OCI-LY7 (cell line): ENCODE results near the gene FBXO7. TPM values are rescaled to one million over a fixed set of nuclear protein-coding genes. Genes with fewer than 3 reads are reported as not detected.

ENCODE experiments used
- BruUV-seq: library from RNA; stranded (reverse); fragments of 400-500 nt; replicated peaks from 2 replicates; lab custom pipeline; 2021; lab: Mats Ljungman, UMichigan
- CTCF ChIA-PET: fragments of 300-600 bp; sonication (Branson Sonifier 250); formaldehyde crosslinking; loops from one replicate; lab custom pipeline; 2022; ENCODE audit warnings: antibody characterized with exemption; ENCODE audit not compliant: unreplicated experiment; lab: Charles Lee
- POLR2A ChIA-PET: fragments of 300-600 bp; sonication (Branson Sonifier 250); formaldehyde crosslinking; loops from one replicate; lab custom pipeline; 2022; ENCODE audit warnings: antibody characterized with exemption; lab: Charles Lee
- DNase-seq: peaks from one replicate; pipeline ENCODE4 v3.0.0-alpha.2; 2015; ENCODE audit warnings: low spot score
- H2AFZ ChIP-seq: fragments of 200-600 bp; sonication (generic), shearing (Covaris generic); 2 replicates; pipeline ENCODE4 v1.6.1; 2014; ENCODE audit warnings: mild to moderate bottlenecking, antibody characterized with exemption, low read length, moderate library complexity
- H3K27ac ChIP-seq: fragments of 200-600 bp; sonication (generic); 2 replicates; pipeline ENCODE4 v1.5.1; 2014; ENCODE audit warnings: mixed run types, low read depth, mild to moderate bottlenecking, moderate library complexity, low read length, inconsistent platforms; ENCODE audit not compliant: poor library complexity, severe bottlenecking
- H3K36me3 ChIP-seq: fragments of 200-600 bp; sonication (generic); 2 replicates; pipeline ENCODE4 v1.6.1; 2014; ENCODE audit warnings: mild to moderate bottlenecking, antibody characterized with exemption, low read length, moderate library complexity, mixed read lengths; ENCODE audit not compliant: insufficient read depth
- H3K4me1 ChIP-seq: fragments of 200-600 bp; sonication (generic); 2 replicates; pipeline ENCODE4 v1.5.1; 2014; ENCODE audit warnings: mild to moderate bottlenecking, low read length; ENCODE audit not compliant: insufficient read depth, poor library complexity, severe bottlenecking
- H3K4me2 ChIP-seq: fragments of 200-600 bp; sonication (generic); 2 replicates; pipeline ENCODE4 v1.6.1; 2014; ENCODE audit warnings: mild to moderate bottlenecking, low read length
- H3K4me3 ChIP-seq: fragments of 200-600 bp; sonication (generic); 2 replicates; pipeline ENCODE4 v1.5.1; 2014; ENCODE audit warnings: mild to moderate bottlenecking, low read depth, low read length; ENCODE audit not compliant: poor library complexity, severe bottlenecking
- H3K79me2 ChIP-seq: fragments of 200-600 bp; sonication (generic); 2 replicates; pipeline ENCODE4 v1.6.1; 2016; ENCODE audit warnings: low read depth, mild to moderate bottlenecking, low read length, moderate library complexity, mixed read lengths; ENCODE audit not compliant: insufficient read depth
- H3K9me2 ChIP-seq: fragments of 200-600 bp; sonication (generic); 2 replicates; pipeline ENCODE4 v1.6.1; 2016; ENCODE audit warnings: mild to moderate bottlenecking, low read length, mixed read lengths; ENCODE audit not compliant: insufficient read depth
- H3K9me3 ChIP-seq: fragments of 200-600 bp; sonication (generic); 2 replicates; pipeline ENCODE4 v1.6.1; 2014; ENCODE audit warnings: mild to moderate bottlenecking, mixed run types, low read length, mixed read lengths
- H4K20me1 ChIP-seq: fragments of 200-600 bp; sonication (generic); 2 replicates; pipeline ENCODE4 v1.6.1; 2014; ENCODE audit warnings: mild to moderate bottlenecking, antibody characterized with exemption, low read length, moderate library complexity, mixed read lengths; ENCODE audit not compliant: insufficient read depth
- CTCF ChIP-seq: fragments of 200-600 bp; sonication (generic); conservative IDR thresholded peaks from 2 replicates; pipeline ENCODE4 v1.5.1; 2014; ENCODE audit warnings: mild to moderate bottlenecking, antibody characterized with exemption, low read length, moderate library complexity, mixed read lengths
- EZH2phosphoT487 ChIP-seq: fragments of 200-600 bp; sonication (generic); IDR thresholded peaks from 2 replicates; pipeline ENCODE4 v1.6.1; 2018; ENCODE audit warnings: low read depth, borderline replicate concordance, mild to moderate bottlenecking, mixed run types, antibody characterized with exemption, low read length, moderate library complexity, mixed read lengths
- intact Hi-C: fragments of 100-400 bp; cut with micrococcal nuclease; formaldehyde crosslinking; loops from one replicate; pipeline ENCODE4 v1.10.0; 2022; ENCODE audit not compliant: unreplicated experiment
- total RNA-seq, 2 experiments: library from RNA; depleted of rRNA in 1 of 2; stranded (reverse); fragments of >200 nt in 1 of 2; shearing (Covaris generic) in 1 of 2; gene quantifications; 2 replicates each; pipeline ENCODE4 v1.2.3, GENCODE V29; 2014 to 2022

Gene FBXO7
- total RNA-seq, 2 experiments from 2014 or later = 73.8 to 81.9 TPM

- Histone ChIP-seq H3K36me3 (no peaks in the 10 kb centered on the region), H3K79me2 (no peaks in the 10 kb centered on the region), H3K4me1 (no peaks in the 10 kb centered on the region), H3K9me3 (no peaks in the 10 kb centered on the region), H2AFZ (no peak overlapping the region), H3K9me2 (no peaks in the 10 kb centered on the region), H3K4me2 (no peak overlapping the region), H3K4me3 (no peak overlapping the region), H3K27ac (no peak overlapping the region), H4K20me1 (no peaks in the 10 kb centered on the region)
- DNase-seq = no peak
- no TSS peak for BruUV-seq
- POLR2A ChIA-PET = no interaction called here
- intact Hi-C loops = no loop called here
- CTCF ChIA-PET = no interaction called here
- TF ChIP-seq CTCF (no peak), EZH2phosphoT487 (no peak)
Observed at GRCh38 chr22:32430352-32430751, 44.3 kb upstream of the FBXO7 start.

- Histone ChIP-seq H3K4me3 (no peak overlapping the region), H3K9me2 (no peaks in the 10 kb centered on the region), H3K4me2 (no peak overlapping the region), H2AFZ (no peak overlapping the region), H3K4me1 (no peaks in the 10 kb centered on the region), H3K36me3 (no peaks in the 10 kb centered on the region), H3K27ac (no peak overlapping the region), H3K9me3 (no peaks in the 10 kb centered on the region), H3K79me2 (no peaks in the 10 kb centered on the region), H4K20me1 (no peaks in the 10 kb centered on the region)
- ChIA-PET CTCF (no interaction called here), POLR2A (interaction anchor here (0.9 kb wide), 1 partner anchor 9 kb away, joined by 3 read pairs; no protein-coding TSS in a partner anchor)
- intact Hi-C loops = no loop called here
- DNase-seq = peak; percentile 27
- TF ChIP-seq CTCF (peak; percentile 56), EZH2phosphoT487 (no peak)
- BruUV-seq = no TSS peak
Observed at GRCh38 chr22:32444068-32444467, 30.5 kb upstream of the FBXO7 start.

- ChIA-PET CTCF (no interaction called here), POLR2A (no interaction called here)
- H3K27ac ChIP-seq = no peak overlapping the region
- H3K36me3 ChIP-seq = no peaks in the 10 kb centered on the region
- no peak overlapping the region for H2AFZ ChIP-seq
- no peaks in the 10 kb centered on the region for H3K9me3 ChIP-seq
- H3K4me3 ChIP-seq = no peak overlapping the region
- no peak overlapping the region for H3K4me2 ChIP-seq
- TF ChIP-seq EZH2phosphoT487 (no peak), CTCF (no peak)
- no peaks in the 10 kb centered on the region for H3K9me2 ChIP-seq
- H3K4me1 ChIP-seq = no peaks in the 10 kb centered on the region
- H4K20me1 ChIP-seq = no peaks in the 10 kb centered on the region
- no peak for DNase-seq
- intact Hi-C loops = no loop called here
- H3K79me2 ChIP-seq = no peaks in the 10 kb centered on the region
- no TSS peak for BruUV-seq
Observed at GRCh38 chr22:32446321-32446720, 28.3 kb upstream of the FBXO7 start.
